Peyer's patch (tissue), 4 donors: ENCODE measurements around the gene DDX10. TPM values are rescaled to one million over a fixed set of nuclear protein-coding genes. Genes with fewer than 3 reads are reported as not detected.

Source experiments
- DNase-seq, 3 donors: peaks; one replicate each; pipeline ENCODE4 v3.0.0-alpha.2; 2017 to 2019
- H3K27ac ChIP-seq, 4 donors: fragments of 200-600 bp; sonication (generic); one replicate each; pipeline ENCODE4 v1.5.1; 2016 to 2019
- H3K27me3 ChIP-seq, 2 donors: fragments of 200-600 bp; sonication (generic); one replicate each; pipeline ENCODE4 v1.5.1; 2019
- H3K36me3 ChIP-seq, 3 donors: fragments of 200-600 bp; sonication (generic); one replicate each; pipeline ENCODE4 v1.5.1; 2016 to 2019
- H3K4me1 ChIP-seq, 4 donors: fragments of 200-600 bp; sonication (generic); one replicate each; pipeline ENCODE4 v1.5.1; 2016 to 2019
- H3K4me3 ChIP-seq, 4 donors: fragments of 200-600 bp; sonication (generic); 1 replicate in 3 of 4; 2 replicates in 1 of 4; pipeline ENCODE4 v1.5.1; 2016 to 2019; ENCODE audit warnings: mild to moderate bottlenecking in 1 of 4
- H3K9me3 ChIP-seq, 4 donors: fragments of 200-600 bp; sonication (generic); one replicate each; pipeline ENCODE4 v1.5.1; 2016 to 2019; ENCODE audit warnings: mild to moderate bottlenecking in 1 of 4
- CTCF ChIP-seq, 6 experiments: fragments of 450-650 bp in 4 of 6; fragments of 200-600 bp in 2 of 6; sonication (generic) in 1 of 6; IDR thresholded peaks; one replicate each; pipeline ENCODE4 v1.5.1; 2017 to 2019; ENCODE audit warnings: antibody characterized with exemption in 6 of 6, mild to moderate bottlenecking in 3 of 6, moderate library complexity in 1 of 6
- POLR2A ChIP-seq, 2 donors: fragments of 450-650 bp; IDR thresholded peaks; one replicate each; pipeline ENCODE4 v1.5.1; 2017; ENCODE audit warnings: antibody characterized with exemption in 2 of 2, mild to moderate bottlenecking in 2 of 2, moderate library complexity in 2 of 2
- total RNA-seq, 4 donors: library from RNA; depleted of rRNA; stranded (reverse); fragments of >200 nt; gene quantifications; one replicate each; pipeline ENCODE4 v1.1.0, GENCODE V29; 2016

DDX10 gene
- total RNA-seq, 4 donors from 2014 or later: 3.9 to 38.0 (median 16.5) TPM

DNA sequence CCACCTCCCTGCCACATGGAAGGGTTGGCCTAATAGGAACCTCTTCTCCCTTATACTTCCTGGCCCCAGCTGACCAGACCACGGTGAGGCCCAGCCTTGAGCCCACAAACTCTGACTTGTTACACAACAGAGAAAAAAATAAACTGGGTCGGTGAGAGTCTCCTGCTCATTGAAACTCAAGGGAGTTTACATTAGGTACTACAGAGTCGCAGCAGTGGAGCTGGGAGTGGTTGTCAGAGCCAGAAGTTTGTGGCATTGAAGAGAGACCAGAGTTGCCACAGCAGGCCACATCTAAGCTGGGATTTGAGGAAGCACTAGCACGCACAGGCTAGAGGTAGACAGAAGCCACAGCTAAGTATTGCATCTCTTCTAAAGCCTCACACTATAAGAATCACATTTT lies 296.2 kb downstream of the DDX10 start:
- TF ChIP-seq POLR2A (IDR thresholded peaks at IDR 0.05): no peak
- no peak for TF ChIP-seq CTCF (IDR thresholded peaks at IDR 0.05)
- Histone ChIP-seq H3K4me3 (no peak overlapping the region), H3K36me3 (no peaks in the 10 kb centered on the region), H3K27me3 (no peaks in the 10 kb centered on the region), H3K9me3 (no peaks in the 10 kb centered on the region), H3K4me1 (no peaks in the 10 kb centered on the region), H3K27ac (no peak overlapping the region)
- DNase-seq: no peak

DNA sequence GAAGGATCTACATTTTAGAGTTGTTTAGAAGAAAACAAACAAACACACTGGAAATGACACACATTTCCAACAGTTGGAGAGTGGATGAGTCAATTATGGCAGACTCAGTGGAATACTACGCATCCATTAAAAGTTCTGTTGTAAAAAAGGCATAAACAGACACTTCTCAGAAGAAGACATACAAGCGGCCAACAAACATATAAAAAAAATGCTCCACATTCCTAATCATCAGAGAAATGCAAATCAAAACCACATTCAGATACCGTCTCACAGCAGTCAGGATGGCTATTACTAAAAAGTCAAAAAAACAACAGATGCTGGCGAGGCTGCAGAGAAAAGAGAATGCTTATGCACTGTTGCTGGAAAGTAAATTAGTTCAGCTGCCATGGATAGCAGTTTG lies 298.2 kb downstream of the DDX10 start:
- no peaks in the 10 kb centered on the region for H3K4me1 ChIP-seq
- TF ChIP-seq CTCF (IDR thresholded peaks at IDR 0.05) (no peak), POLR2A (IDR thresholded peaks at IDR 0.05) (no peak)
- no peaks in the 10 kb centered on the region for H3K36me3 ChIP-seq
- no peak overlapping the region for H3K4me3 ChIP-seq
- H3K27ac ChIP-seq: no peak overlapping the region
- no peaks in the 10 kb centered on the region for H3K9me3 ChIP-seq
- no peak for DNase-seq
- H3K27me3 ChIP-seq: no peaks in the 10 kb centered on the region

- Histone ChIP-seq H3K36me3 (no peaks in the 10 kb centered on the region), H3K27me3 (no peaks in the 10 kb centered on the region), H3K9me3 (no peaks in the 10 kb centered on the region), H3K27ac (no peak overlapping the region), H3K4me1 (no peaks in the 10 kb centered on the region), H3K4me3 (no peak overlapping the region)
- TF ChIP-seq CTCF (IDR thresholded peaks at IDR 0.05) (no peak), POLR2A (IDR thresholded peaks at IDR 0.05) (no peak)
- DNase-seq: no peak
Measured at GRCh38 chr11:108965306-108966001, 300.6 kb downstream of the DDX10 start.

DNA sequence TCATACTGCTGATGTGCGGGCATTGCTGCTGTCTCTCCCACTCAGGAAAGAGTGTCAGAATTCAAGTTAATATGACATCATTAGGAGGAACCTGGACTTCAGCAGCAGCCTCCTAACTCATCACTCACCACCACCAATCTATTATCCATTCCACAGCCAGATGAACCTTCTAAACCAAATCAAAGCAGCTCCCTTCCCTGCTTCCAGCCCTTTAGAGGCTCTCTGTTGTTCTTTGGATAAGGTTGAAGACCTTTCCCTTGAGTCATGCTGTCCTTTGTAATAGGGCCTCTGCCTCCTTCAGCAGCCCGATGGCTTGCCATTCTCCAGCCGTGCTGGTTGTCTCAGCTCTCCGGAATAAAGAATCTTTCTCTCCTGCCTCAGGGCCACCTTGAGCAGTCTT lies 301.3 kb downstream of the DDX10 start:
- no peaks in the 10 kb centered on the region for H3K9me3 ChIP-seq
- no peak overlapping the region for H3K27ac ChIP-seq
- no peak overlapping the region for H3K4me3 ChIP-seq
- H3K36me3 ChIP-seq: no peaks in the 10 kb centered on the region
- no peaks in the 10 kb centered on the region for H3K27me3 ChIP-seq
- TF ChIP-seq CTCF (IDR thresholded peaks at IDR 0.05): no peak
- TF ChIP-seq POLR2A (IDR thresholded peaks at IDR 0.05): no peak
- H3K4me1 ChIP-seq: no peaks in the 10 kb centered on the region
- no peak for DNase-seq

GRCh38 chr11:108966978-108967377 lies 302.1 kb downstream of the DDX10 start:
- Histone ChIP-seq H3K36me3 (no peaks in the 10 kb centered on the region), H3K27ac (no peak overlapping the region), H3K27me3 (no peaks in the 10 kb centered on the region), H3K9me3 (no peaks in the 10 kb centered on the region), H3K4me1 (no peaks in the 10 kb centered on the region), H3K4me3 (no peak overlapping the region)
- no peak for TF ChIP-seq POLR2A (IDR thresholded peaks at IDR 0.05)
- no peak for TF ChIP-seq CTCF (IDR thresholded peaks at IDR 0.05)
- no peak for DNase-seq

DNA sequence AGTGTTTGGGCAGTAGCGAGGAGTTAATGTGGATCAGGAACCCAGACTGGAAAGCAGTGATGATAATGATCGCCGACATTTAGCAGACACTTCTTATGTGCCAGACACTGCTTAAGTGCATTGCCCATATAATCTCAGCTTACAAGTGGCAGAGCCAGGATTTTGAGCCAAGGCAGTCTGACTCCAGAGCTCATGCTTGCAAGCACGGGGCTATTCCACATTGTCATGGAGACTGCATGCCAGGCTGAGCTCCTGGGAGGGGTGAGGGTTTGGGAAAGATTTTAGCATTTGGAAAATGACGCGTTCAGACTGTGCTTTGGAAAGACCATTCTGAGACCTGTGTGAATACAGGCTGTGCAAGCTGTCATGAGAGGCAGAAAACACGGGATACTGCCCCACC lies 302.7 kb downstream of the DDX10 start:
- no peak for DNase-seq
- H3K4me1 ChIP-seq: no peaks in the 10 kb centered on the region

More for the DNA sequence above, 302.7 kb downstream of the DDX10 start:
- H3K4me3 ChIP-seq: no peak overlapping the region
- no peaks in the 10 kb centered on the region for H3K27me3 ChIP-seq
- TF ChIP-seq CTCF (IDR thresholded peaks at IDR 0.05) (no peak), POLR2A (IDR thresholded peaks at IDR 0.05) (no peak)
- H3K36me3 ChIP-seq: no peaks in the 10 kb centered on the region
- H3K27ac ChIP-seq: no peak overlapping the region
- no peaks in the 10 kb centered on the region for H3K9me3 ChIP-seq
